ENCODE data around the gene TRIM64C.
"Not testable (repeated sequence)": the region's sequence is repeated elsewhere in the genome, so short reads cannot be mapped to it uniquely, and the experiment has no call there.

The TRIM64C gene

DNA sequence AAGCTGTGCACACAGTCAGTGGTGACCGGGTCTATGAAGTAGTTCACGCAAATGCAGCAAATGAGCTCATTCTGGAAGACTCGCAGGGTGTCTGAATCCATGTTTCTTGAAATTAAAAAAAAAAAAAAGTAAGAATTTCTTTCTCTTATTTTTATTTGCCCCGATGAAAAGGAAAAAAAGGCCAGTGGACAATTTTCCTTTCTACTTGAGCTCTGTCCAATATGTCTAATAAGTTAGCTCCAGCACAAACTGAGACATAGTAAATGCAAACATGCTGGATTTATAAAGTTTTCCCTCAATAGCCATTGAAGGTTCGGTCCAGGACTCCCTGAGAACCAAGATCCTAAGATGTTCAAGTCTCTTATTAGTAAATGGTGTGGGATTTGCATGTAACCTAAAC lies at the start of gene TRIM64C:
TSS of gene TRIM64C (minus strand) at position 101 of the 400 bp plus-strand sequence. CDS start at position 101, 0 bp downstream.
- DNase-seq: not testable (repeated sequence)

GRCh38 chr11:49102356-49102755 lies 43.4 kb upstream of the TRIM64C start:
- DNase-seq: not testable (repeated sequence)

GRCh38 chr11:49069897-49070296 lies 11.0 kb upstream of the TRIM64C start:
- DNase-seq: not testable (repeated sequence)

DNA sequence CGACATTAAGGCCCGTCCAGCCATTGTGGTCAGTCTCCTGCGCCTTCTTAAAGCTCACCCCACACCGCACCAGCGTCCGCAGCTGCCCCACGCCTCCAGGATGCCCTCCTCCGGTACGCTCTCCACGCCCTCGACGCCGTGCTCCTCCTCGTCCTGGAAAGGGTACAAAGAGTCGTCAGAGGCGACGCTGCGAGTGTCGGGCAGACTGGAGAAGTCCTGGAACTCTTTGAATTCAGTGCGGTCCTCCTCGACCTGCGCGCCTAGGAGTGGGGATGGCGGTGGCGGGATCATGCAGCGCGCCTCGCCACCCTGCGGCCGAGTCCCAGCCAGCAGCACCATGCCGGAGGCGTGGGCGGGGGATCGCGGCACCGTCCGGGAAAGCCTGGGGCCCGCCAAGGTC lies 9.1 kb downstream of the TRIM64C start:
- DNase-seq: not testable (repeated sequence)

GRCh38 chr11:49048229-49048628 lies 10.7 kb downstream of the TRIM64C start:
- DNase-seq: not testable (repeated sequence)

DNA sequence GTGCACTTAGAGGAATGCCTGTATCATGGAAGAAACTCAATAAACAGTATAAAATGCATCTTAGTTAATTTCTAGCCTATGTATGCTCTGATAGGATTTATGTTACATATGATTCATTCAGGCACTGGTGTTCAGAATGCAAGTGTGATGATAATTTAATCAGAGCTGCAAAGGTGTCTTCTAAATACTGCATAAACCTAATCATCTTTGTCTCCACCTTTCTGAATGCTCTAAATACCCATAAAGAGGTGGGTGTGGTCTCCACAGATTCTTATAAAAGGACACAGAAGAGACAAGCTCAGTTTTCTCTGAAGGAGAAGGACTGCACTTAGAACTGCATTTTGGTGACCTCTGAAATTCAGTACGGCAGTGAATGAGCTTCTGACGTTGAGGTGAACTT lies 30.4 kb downstream of the TRIM64C start, which contains the start of gene TRIM49B:
TSS of gene TRIM49B (plus strand) at position 301 of the 400 bp plus-strand sequence. CDS start 2,777 bp downstream, outside the sequence.
- not testable (repeated sequence) for DNase-seq
